HG03558 (cell line): ENCODE results near the gene UMODL1.

ENCODE experiments used
- ATAC-seq: cut with Tn5 transposase; IDR thresholded peaks from one replicate; pipeline ENCODE4 v1.9.1; 2021; ENCODE audit warnings: moderate number of reproducible peaks; ENCODE audit not compliant: unreplicated experiment; ENCODE audit errors: extremely low read depth

Gene UMODL1

GRCh38 chr21:42071146-42071737 is at the start of gene UMODL1:
Gene UMODL1 (plus strand): TSS chr21:42071317. CDS start chr21:42071317, 0 bp downstream.
- no peak for ATAC-seq

- no peak for ATAC-seq
These were observed 49.6 kb upstream of the UMODL1 start for GRCh38 chr21:42021371-42022090.

DNA sequence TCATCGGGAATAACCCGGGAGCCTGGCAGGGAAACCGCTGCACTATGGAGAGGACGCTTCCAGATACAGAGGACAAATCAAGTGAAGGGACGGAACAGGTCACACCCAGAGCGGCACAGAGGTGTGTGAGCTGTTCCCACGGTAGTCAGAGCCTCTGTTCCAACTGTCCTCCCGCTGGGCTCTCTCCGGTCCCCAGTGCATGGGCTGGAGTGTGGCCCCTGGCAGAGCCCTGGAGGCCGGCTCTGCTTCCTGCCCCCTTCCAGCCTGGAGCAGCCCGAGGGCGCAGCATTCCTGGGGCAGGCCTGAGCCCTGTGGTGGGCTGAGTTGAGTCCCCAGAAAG is 49.1 kb upstream of the UMODL1 start:
- no peak for ATAC-seq

DNA sequence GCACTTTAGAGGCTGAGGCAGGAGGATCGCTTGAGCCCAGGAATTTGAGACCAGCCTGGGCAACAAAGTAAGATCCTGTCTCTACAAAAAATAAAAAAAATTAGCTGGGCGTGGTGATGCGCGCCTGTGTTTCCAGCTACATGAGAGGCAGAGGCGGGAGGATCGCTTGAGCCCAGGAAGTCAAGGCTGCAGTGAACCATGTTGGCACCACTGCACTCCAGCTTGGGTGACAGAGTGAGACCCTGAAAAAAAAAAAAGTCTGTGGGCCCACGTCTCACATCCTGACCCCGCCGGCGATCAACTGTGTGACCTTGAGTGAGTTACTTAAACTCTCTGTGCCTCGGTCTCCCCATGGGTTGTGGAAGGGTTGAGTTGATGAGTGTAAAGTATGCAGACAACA is 48.2 kb upstream of the UMODL1 start:
- no peak for ATAC-seq

DNA sequence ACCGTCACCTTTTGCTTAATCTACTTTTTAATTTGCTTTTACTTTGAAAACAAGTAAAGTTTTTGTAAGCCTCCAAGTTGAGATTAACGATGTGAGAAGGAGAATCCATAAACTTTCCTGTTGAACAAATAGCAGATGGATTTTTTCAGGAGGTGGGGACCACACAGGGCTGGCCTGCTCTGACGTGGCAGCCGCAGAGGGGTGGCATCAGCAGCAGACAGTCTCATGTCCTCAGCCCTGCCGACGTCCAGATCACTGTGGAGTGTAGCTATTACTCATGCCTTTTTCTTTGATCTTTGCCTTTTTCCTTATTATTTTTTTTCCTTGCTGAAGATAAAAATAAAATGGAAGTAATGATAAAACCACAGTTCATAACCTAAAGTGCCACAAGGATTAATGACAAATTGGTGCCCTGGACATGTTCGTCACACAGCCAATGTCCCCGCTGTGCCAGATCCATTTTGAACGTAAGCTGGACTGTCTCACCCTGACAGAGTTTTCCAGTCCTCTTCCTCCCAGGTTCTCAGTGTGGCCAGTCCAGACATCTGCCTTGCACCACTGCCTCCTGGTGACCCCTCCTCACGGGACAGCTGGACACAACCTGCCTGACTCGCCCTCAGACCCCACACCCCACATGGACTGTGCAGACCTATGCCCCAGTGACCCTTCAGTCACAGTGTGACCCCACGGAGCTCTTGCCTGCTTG is 45.6 kb upstream of the UMODL1 start:
- ATAC-seq: no peak

DNA sequence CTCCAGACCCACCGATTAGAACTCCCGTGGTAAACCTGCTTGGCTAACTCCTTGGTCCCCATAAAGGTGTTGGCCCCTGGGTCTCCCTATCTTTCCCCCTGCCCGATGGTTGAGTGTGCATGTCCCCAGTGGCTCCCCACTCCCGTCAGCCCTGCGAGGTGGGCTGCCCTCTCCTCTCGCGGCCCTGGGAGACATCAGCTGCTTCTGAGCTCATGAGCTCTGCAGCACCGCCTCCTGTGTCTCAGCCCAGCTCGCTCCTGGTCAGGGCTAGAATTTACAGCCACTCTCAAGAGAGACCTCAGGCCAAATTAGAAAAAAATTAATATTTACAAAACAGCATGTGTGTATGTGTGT is 45.1 kb upstream of the UMODL1 start:
- no peak for ATAC-seq

- ATAC-seq: no peak
These were observed 43.9 kb upstream of the UMODL1 start for GRCh38 chr21:42027085-42027821.

- no peak for ATAC-seq
These were observed 43.0 kb upstream of the UMODL1 start for GRCh38 chr21:42027822-42028765.

DNA sequence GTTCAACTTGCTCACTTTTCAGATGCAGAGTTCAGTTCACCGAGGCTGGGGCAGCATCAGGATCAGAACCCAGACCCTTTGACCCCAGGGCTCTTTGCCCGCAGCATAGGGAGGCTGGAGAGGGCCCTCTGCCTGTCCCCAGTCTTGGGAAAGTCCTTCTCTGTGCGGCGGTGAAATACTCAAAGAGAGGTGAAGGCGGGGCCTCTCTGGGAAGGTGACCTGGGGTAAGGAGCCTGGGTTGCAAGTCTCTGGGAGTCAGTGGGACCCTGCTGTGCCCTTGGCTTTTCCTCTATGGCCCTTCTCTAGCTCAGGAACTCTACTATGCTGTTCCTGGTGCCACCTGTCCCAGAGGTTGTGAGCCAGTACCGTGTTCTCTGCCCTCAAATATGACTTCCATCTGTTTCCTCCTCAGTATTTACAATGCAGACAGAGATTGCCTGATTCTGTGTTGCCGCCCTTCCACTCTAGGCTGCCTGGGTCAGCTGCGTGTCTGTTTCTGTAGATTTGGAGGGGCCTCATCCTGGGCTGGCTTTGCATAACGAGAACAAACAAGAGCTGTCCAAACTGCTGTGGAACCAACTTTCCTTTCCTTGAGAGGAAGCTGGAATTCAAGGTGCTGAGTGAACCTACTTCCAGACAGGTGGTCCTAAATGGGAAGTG is 42.2 kb upstream of the UMODL1 start:
- ATAC-seq: no peak

DNA sequence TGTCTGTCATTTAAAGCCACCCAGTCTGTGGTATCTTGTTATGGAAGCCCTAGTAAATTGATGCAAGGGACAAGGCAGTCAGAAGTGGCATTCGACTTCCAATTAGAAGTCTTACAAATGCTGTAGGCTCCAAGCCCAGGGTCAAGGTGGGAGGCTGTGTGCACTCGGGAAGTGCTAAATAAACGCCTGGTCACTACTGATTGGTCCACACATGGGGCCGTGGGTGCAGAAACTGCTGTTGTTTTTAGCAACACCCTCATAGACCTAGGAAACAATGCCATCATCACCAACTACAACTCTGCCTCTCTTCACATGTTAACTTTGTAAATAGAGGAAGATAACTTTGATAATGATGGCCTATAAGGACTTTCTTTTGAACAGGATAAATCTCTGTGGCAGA is 40.8 kb upstream of the UMODL1 start:
- no peak for ATAC-seq

GRCh38 chr21:42031241-42031640 is 39.9 kb upstream of the UMODL1 start:
- ATAC-seq: no peak

DNA sequence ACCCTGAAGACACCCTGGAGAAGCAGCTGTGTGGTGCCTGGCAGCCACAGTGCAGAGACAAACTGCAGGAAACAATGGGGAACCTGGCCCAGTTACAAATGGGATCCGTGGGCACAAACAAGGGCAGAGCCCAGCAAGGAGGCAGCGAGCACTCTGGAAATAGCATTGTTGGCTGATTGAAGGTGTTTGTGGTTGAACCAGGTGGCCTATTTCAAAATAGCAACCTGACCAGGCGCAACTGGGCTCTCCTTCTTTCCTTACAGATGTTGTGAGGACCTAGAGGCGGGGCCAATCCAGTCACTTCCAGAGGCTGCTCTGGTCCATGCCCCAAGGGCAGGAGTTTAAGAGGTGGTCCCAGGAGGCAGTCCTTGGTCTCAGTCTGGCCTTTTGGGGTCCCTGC is 39.3 kb upstream of the UMODL1 start:
- ATAC-seq: no peak

DNA sequence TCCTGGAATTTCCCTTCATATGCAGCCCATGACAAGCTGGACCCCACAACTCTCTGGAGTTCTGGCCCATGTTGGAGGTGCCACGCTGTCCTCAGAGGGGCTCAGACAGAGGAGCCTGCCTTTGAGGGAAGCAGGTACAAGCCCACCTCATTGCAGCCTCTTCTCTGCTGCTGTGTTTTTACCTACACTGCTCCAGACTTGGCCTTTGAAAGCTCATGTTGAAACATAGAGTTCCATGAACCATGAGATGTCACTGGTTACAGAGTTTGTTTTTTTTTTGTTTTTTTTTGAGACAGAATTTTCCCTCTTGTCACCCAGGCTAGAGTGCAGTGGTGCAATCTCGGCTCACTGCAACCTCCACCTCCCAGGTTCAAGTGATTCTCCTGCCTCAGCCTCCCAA is 38.9 kb upstream of the UMODL1 start:
- no peak for ATAC-seq

DNA sequence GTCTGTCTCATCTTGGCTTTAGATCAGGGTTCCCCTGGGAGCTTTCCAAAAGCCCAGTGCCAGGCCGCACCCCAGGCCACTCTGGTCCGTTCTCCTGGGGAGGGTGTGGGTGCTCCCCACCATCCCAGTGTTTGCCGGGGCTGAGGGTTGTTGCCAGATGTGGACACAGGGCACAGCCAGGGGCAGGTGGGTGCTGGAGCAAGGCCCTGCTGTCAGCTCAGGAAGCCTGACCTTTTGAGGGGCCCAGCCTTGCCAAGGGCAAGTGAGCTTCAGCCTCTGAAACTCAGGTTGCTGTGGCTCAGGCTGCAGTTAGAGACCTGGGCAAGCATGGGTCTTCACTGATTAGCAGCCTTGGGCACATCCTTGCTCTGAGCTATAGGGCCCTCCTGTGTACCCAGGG is 38.1 kb upstream of the UMODL1 start:
- no peak for ATAC-seq

DNA sequence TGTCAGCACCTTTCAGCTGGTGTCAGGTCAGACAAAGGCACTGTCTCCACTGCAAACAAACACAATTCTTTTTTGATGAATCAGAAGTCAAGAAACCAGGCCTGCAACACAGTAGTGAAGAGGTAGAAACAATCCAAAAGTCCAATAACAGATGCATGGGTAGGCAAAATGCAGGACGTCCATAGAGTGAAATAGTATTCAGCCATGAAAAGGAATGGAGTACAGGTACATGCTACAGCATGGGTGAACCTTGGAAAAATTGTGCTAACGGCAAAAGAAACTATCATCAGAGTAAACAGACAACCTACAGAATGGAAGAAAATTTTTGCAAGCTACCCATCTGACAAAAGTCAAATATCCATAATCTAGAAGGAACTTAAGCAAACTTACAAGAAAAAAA is 34.8 kb upstream of the UMODL1 start:
- ATAC-seq: no peak

GRCh38 chr21:42037516-42037915 is 33.6 kb upstream of the UMODL1 start:
- ATAC-seq: no peak

DNA sequence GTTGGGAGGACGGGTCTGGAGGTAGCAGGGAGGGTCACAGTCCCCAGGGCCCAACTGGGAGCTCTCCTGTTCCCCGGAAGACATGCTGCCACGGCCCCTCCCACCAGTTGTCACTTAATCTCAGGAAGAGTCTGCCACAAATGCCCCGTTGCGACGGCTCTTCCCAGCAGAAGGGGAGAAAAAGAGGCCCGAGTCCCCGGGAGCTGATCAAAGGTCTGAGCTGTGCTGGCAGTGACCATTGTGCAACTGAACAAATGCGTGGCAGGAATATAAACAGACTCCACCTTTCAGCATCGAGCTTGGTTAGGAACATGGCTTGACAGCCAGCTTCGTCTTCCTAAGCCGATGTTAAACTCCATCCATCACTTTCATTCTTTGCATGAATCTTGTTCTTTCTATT is 33.2 kb upstream of the UMODL1 start:
- no peak for ATAC-seq

- no peak for ATAC-seq
These were observed 32.7 kb upstream of the UMODL1 start for GRCh38 chr21:42038393-42038792.

- no peak for ATAC-seq
These were observed 32.2 kb upstream of the UMODL1 start for GRCh38 chr21:42038826-42039425.
